A549 (cell line): ENCODE data around the gene ZFPM1. TPM values are rescaled to one million over a fixed set of nuclear protein-coding genes. Genes with fewer than 3 reads are reported as not detected.

Source experiments
- ATAC-seq, 2 experiments: fragments of 200-7000 bp in 1 of 2; fragments of >200 bp in 1 of 2; cut with Nextera tagmentation in 1 of 2; cut with Tn5 transposase in 1 of 2; 3 replicates each; pipeline versions ENCODE4 v1.8.0 to v1.9.1; 2018 to 2020; ENCODE audit warnings: mild to moderate bottlenecking in 1 of 2, moderate library complexity in 1 of 2
- CTCF ChIA-PET: fragments of 300-600 bp; sonication (Branson Sonifier 250); formaldehyde crosslinking; extraction: SDS; loops from one replicate; lab custom pipeline; 2021; ENCODE audit warnings: antibody characterized with exemption, inconsistent platforms; lab: Yijun Ruan, JAX
- POLR2A ChIA-PET: fragments of 350-600 bp; formaldehyde crosslinking; extraction: SDS; loops from one replicate; lab custom pipeline; 2021; ENCODE audit warnings: antibody characterized with exemption, inconsistent platforms; lab: Yijun Ruan, JAX
- DNase-seq, 2 experiments: peaks; one replicate each; pipeline versions ENCODE4 v3.0.0 to v3.0.0-alpha.2; 2011 to 2016; ENCODE audit warnings: low read depth in 1 of 2, low spot score in 1 of 2
- FAIRE-seq: peaks from 2 replicates; lab custom pipeline; 2011; peaks lifted over from hg19 to GRCh38; lab: Jason Lieb, UNC
- H3K27ac ChIP-seq, 2 experiments: fragments of >200 bp; sonication (Bioruptor Twin); formaldehyde crosslinking; 3 replicates each; pipeline ENCODE4 v1.5.1; 2016 to 2017
- H3K4me1 ChIP-seq: fragments of >200 bp; sonication (Bioruptor Twin); formaldehyde crosslinking; 3 replicates; pipeline ENCODE4 v1.6.1; 2016
- H3K4me2 ChIP-seq: fragments of >200 bp; sonication (Bioruptor Twin); formaldehyde crosslinking; 3 replicates; pipeline ENCODE4 v1.6.1; 2016
- H3K4me3 ChIP-seq: fragments of >200 bp; sonication (Bioruptor Twin); formaldehyde crosslinking; 3 replicates; pipeline ENCODE4 v1.5.1; 2016
- H3K9me3 ChIP-seq: fragments of >200 bp; sonication (Bioruptor Twin); formaldehyde crosslinking; 3 replicates; pipeline ENCODE4 v1.6.1; 2016
- FOSB ChIP-seq: fragments of 250-450 bp; sonication (Bioruptor Pico); IDR thresholded peaks from 2 replicates; pipeline ENCODE4 v1.5.0; 2020; ENCODE audit warnings: mild to moderate bottlenecking, moderate library complexity
- FOSL2 ChIP-seq, 2 experiments: fragments of 450-650 bp in 1 of 2; fragments of >200 bp in 1 of 2; sonication (Bioruptor Twin) in 1 of 2; formaldehyde crosslinking; IDR thresholded peaks; 2 replicates each; pipeline versions ENCODE4 v1.5.0 to v1.6.1; 2016 to 2020; ENCODE audit warnings: mild to moderate bottlenecking in 1 of 2, moderate library complexity in 1 of 2
- GATA3 ChIP-seq: IDR thresholded peaks from 2 replicates; pipeline ENCODE4 v1.6.1; 2012; ENCODE audit warnings: borderline replicate concordance
- HOXB13 ChIP-seq: fragments of 250-450 bp; sonication (Bioruptor Pico); IDR thresholded peaks from 2 replicates; pipeline ENCODE4 v1.5.0; 2020; ENCODE audit warnings: low read depth, mild to moderate bottlenecking, moderate library complexity
- JUNB ChIP-seq: fragments of >200 bp; sonication (Bioruptor Twin); formaldehyde crosslinking; IDR thresholded peaks from 2 replicates; pipeline ENCODE4 v1.6.1; 2016
- MYC ChIP-seq: IDR thresholded peaks from 2 replicates; pipeline ENCODE4 v1.6.1; 2012; ENCODE audit warnings: mild to moderate bottlenecking, inconsistent platforms, low read length, improper control_type of control experiment, borderline replicate concordance
- RARB ChIP-seq: fragments of 250-450 bp; sonication (Bioruptor Pico); IDR thresholded peaks from 2 replicates; pipeline ENCODE4 v1.8.0; 2021; ENCODE audit warnings: mild to moderate bottlenecking, moderate library complexity
- RCOR1 ChIP-seq: fragments of 150-350 bp; IDR thresholded peaks from 2 replicates; pipeline ENCODE4 v1.6.1; 2014; ENCODE audit warnings: antibody characterized with exemption, low read length, low read depth
- ZC3H11A ChIP-seq: fragments of 450-650 bp; IDR thresholded peaks from 2 replicates; pipeline ENCODE4 v1.6.1; 2014; ENCODE audit warnings: antibody characterized with exemption, mild to moderate bottlenecking
- ZFP36 ChIP-seq: fragments of 450-650 bp; IDR thresholded peaks from 2 replicates; pipeline ENCODE4 v1.6.1; 2014; ENCODE audit warnings: borderline replicate concordance; ENCODE audit not compliant: partially characterized antibody
- ZSCAN20 ChIP-seq: fragments of 250-450 bp; sonication (Bioruptor Pico); IDR thresholded peaks from 2 replicates; pipeline ENCODE4 v1.8.0; 2022; ENCODE audit warnings: mild to moderate bottlenecking, moderate library complexity
- WGBS: methylation state at CpG from one replicate; pipeline ENCODE4 v1.1.6; 2017; ENCODE audit errors: missing lambda C conversion rate; 5-methylcytosine and 5-hydroxymethylcytosine counted together
- polyA plus RNA-seq, 4 experiments: library from polyadenylated mRNA; depleted of rRNA in 3 of 4; stranded (reverse); fragments of >200 nt; fragmentation: RNase III in 1 of 4; extraction: RNeasy Plus Mini Kit Qiagen cat#74134 plus additional on column Dnase treatment in 1 of 4; gene quantifications; 2 replicates in 3 of 4; 3 replicates in 1 of 4; pipeline ENCODE4 v1.2.3, GENCODE V29; 2011 to 2017
- TF ChIP-seq, protein P1 (sequence below): fragments of 200-600 bp; sonication (generic); IDR thresholded peaks from 2 replicates; pipeline ENCODE4 v1.6.1; 2016; ENCODE audit warnings: antibody characterized with exemption, mild to moderate bottlenecking, moderate library complexity
- TF ChIP-seq, protein P2 (sequence below): fragments of >200 bp; sonication (Bioruptor Twin); formaldehyde crosslinking; IDR thresholded peaks from 3 replicates; pipeline ENCODE4 v1.6.1; 2016
- TF ChIP-seq, protein P3 (sequence below): fragments of 450-650 bp; IDR thresholded peaks from 2 replicates; pipeline ENCODE4 v1.6.1; 2014; ENCODE audit warnings: antibody characterized with exemption

Gene ZFPM1
- polyA plus RNA-seq, 2 of the 4 experiments (the other 2 are of a cell fraction), result 0.36 to 2.5 TPM

- FAIRE-seq, result no peak
- Histone ChIP-seq H3K27ac (no peak overlapping the region), H3K9me3 (no peaks in the 10 kb centered on the region), H3K4me1 (no peaks in the 10 kb centered on the region), H3K4me3 (no peak overlapping the region), H3K4me2 (no peak overlapping the region)
- ATAC-seq, result no peak
- WGBS, result 92% methylated on average over 15 of the region's 19 CpGs
- peak; percentile 49 for TF ChIP-seq ZFP36
- TF ChIP-seq, protein P1, sequence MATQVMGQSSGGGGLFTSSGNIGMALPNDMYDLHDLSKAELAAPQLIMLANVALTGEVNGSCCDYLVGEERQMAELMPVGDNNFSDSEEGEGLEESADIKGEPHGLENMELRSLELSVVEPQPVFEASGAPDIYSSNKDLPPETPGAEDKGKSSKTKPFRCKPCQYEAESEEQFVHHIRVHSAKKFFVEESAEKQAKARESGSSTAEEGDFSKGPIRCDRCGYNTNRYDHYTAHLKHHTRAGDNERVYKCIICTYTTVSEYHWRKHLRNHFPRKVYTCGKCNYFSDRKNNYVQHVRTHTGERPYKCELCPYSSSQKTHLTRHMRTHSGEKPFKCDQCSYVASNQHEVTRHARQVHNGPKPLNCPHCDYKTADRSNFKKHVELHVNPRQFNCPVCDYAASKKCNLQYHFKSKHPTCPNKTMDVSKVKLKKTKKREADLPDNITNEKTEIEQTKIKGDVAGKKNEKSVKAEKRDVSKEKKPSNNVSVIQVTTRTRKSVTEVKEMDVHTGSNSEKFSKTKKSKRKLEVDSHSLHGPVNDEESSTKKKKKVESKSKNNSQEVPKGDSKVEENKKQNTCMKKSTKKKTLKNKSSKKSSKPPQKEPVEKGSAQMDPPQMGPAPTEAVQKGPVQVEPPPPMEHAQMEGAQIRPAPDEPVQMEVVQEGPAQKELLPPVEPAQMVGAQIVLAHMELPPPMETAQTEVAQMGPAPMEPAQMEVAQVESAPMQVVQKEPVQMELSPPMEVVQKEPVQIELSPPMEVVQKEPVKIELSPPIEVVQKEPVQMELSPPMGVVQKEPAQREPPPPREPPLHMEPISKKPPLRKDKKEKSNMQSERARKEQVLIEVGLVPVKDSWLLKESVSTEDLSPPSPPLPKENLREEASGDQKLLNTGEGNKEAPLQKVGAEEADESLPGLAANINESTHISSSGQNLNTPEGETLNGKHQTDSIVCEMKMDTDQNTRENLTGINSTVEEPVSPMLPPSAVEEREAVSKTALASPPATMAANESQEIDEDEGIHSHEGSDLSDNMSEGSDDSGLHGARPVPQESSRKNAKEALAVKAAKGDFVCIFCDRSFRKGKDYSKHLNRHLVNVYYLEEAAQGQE, result no peak
- no peak for DNase-seq
- ChIA-PET CTCF (interaction anchor here (1.1 to 1.3 kb wide), 3 partner anchors 9 to 49 kb away, joined by 3 to 4 read pairs (median 4); no protein-coding TSS in a partner anchor), POLR2A (no interaction called here)
These were observed 61.6 kb downstream of the ZFPM1 start for GRCh38 chr16:88514526-88515232.

DNA sequence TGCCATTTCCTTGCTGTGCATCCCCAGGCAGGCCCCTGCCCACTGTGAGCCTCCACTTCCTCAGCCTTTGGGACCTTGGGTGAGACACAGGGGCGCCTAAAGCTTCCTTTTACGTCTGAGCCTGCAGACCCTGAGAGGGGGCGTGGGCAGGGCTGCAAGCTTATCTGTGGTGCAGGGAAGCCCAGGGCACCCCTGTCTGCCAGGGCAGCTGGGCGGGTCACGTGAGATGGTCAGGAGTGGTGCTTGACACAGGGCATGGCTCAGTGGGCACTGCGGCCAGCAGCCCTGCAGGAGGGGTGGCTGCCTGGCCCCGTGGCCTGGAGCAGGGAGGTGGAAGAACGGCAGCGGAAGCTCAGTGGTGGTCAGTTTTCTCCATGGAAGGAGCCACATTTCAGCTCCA lies 62.3 kb downstream of the ZFPM1 start:
- WGBS, result 93% methylated on average over 7 of the region's 9 CpGs
- POLR2A ChIA-PET, result no interaction called here
- H3K27ac ChIP-seq, result no peak overlapping the region
- FAIRE-seq, result no peak
- H3K4me3 ChIP-seq, result no peak overlapping the region
- H3K4me1 ChIP-seq, result no peaks in the 10 kb centered on the region
- no peak for DNase-seq
- ATAC-seq, result no peak
- TF ChIP-seq, protein P2, sequence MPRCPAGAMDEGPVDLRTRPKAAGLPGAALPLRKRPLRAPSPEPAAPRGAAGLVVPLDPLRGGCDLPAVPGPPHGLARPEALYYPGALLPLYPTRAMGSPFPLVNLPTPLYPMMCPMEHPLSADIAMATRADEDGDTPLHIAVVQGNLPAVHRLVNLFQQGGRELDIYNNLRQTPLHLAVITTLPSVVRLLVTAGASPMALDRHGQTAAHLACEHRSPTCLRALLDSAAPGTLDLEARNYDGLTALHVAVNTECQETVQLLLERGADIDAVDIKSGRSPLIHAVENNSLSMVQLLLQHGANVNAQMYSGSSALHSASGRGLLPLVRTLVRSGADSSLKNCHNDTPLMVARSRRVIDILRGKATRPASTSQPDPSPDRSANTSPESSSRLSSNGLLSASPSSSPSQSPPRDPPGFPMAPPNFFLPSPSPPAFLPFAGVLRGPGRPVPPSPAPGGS, result no peak
- no peak for TF ChIP-seq ZSCAN20 (CRISPR knock-in tag)
- TF ChIP-seq, protein P3, sequence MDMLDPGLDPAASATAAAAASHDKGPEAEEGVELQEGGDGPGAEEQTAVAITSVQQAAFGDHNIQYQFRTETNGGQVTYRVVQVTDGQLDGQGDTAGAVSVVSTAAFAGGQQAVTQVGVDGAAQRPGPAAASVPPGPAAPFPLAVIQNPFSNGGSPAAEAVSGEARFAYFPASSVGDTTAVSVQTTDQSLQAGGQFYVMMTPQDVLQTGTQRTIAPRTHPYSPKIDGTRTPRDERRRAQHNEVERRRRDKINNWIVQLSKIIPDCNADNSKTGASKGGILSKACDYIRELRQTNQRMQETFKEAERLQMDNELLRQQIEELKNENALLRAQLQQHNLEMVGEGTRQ, result no peak
- TF ChIP-seq ZC3H11A, result no peak
- TF ChIP-seq RCOR1, result no peak
- TF ChIP-seq MYC, result no peak
- TF ChIP-seq GATA3, result no peak
- TF ChIP-seq JUNB, result no peak
- TF ChIP-seq RARB (CRISPR knock-in tag), result no peak
- TF ChIP-seq HOXB13 (CRISPR knock-in tag), result no peak
- TF ChIP-seq FOSL2 (IDR thresholded peaks at IDR 0.05), result no peak
- TF ChIP-seq FOSL2 (CRISPR knock-in tag; IDR thresholded peaks at IDR 0.05), result no peak
- TF ChIP-seq, protein P1, result no peak
- no peak for TF ChIP-seq FOSB (CRISPR knock-in tag)
- H3K4me2 ChIP-seq, result no peak overlapping the region
- CTCF ChIA-PET, result interaction anchor here (0.8 to 1.3 kb wide), 4 partner anchors 10 to 48 kb away, joined by 3 to 4 read pairs (median 4); no protein-coding TSS in a partner anchor
- H3K9me3 ChIP-seq, result no peaks in the 10 kb centered on the region
